Adrenal gland (tissue), 5 donors: Measurements from ENCODE around the gene HDAC11.

ENCODE experiments used
- CTCF ChIP-seq, 6 experiments: fragments of 450-650 bp in 4 of 6; fragments of 200-600 bp in 2 of 6; sonication (generic) in 1 of 6; IDR thresholded peaks; 1 replicate in 5 of 6; 2 replicates in 1 of 6; pipeline versions ENCODE4 v1.5.1 to v1.8.0; 2016 to 2021; ENCODE audit warnings: antibody characterized with exemption in 6 of 6, mild to moderate bottlenecking in 2 of 6, moderate library complexity in 1 of 6
- POLR2A ChIP-seq, 2 donors: fragments of 450-650 bp; IDR thresholded peaks; one replicate each; pipeline ENCODE4 v1.6.1; 2017; ENCODE audit warnings: antibody characterized with exemption in 2 of 2, mild to moderate bottlenecking in 2 of 2, moderate library complexity in 1 of 2
- donor health status: DM: no; HTN: no; CAD: no.

GRCh38 chr3:13517253-13517977 lies 37.3 kb downstream of the HDAC11 start:
- no peak for TF ChIP-seq CTCF (IDR thresholded peaks at IDR 0.05)
- no peak for TF ChIP-seq POLR2A (IDR thresholded peaks at IDR 0.05)
